NCI-H128 (cell line): Measurements from ENCODE around the gene ALCAM.

Experiments used
- DNase-seq: peaks from one replicate; lab custom pipeline; 2025; ENCODE audit not compliant: unreplicated experiment; lab: John Stamatoyannopoulos, UW

The ALCAM gene

GRCh38 chr3:105473521-105474223 lies 107.0 kb downstream of the ALCAM start:
- no peak for DNase-seq

DNA sequence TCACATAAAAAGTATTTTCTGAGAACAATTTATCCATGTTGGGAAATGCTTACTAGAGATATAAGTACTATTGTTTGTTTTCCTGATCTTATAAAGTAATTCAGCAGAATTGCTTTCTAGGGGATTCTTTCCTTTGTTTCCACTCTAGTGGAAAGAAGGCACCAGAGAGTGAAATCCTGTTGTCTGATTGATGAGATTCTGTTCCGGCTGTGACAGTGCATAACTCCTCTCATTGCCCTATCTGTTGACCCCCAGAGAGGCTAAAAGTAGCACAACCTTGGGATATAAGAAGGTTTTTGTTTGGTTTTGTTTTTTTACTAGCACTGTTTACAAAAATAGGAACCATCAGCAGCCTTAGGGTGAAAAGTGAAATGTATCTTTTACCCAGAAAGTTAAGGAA lies 114.1 kb downstream of the ALCAM start:
- DNase-seq = no peak

- DNase-seq = no peak
Measured at GRCh38 chr3:105483476-105483875, 116.8 kb downstream of the ALCAM start.

GRCh38 chr3:105490045-105490444 lies 123.3 kb downstream of the ALCAM start:
- no peak for DNase-seq

- DNase-seq = no peak
Measured at GRCh38 chr3:105493305-105493892, 126.7 kb downstream of the ALCAM start.

GRCh38 chr3:105495021-105495420 lies 128.3 kb downstream of the ALCAM start:
- no peak for DNase-seq

DNA sequence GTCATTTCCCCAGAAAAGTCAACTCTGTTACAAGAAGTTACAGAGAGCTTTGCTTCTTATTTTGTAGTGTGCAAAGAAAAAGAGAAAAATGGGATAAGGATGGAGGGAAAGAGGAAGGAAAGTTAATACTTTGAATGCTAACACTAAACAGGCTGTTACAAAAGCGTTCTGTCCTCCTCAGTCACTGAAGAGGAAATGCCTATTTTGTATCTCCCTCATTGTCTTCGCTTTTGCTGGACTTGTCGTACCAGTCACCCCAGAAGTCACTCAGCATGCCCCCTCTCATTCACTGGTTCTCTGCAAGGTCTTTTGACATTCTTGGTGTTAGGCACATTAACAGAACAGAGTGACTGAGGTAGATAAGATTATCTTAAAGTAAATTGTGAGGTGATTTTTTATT lies 129.6 kb downstream of the ALCAM start:
- DNase-seq = no peak

DNA sequence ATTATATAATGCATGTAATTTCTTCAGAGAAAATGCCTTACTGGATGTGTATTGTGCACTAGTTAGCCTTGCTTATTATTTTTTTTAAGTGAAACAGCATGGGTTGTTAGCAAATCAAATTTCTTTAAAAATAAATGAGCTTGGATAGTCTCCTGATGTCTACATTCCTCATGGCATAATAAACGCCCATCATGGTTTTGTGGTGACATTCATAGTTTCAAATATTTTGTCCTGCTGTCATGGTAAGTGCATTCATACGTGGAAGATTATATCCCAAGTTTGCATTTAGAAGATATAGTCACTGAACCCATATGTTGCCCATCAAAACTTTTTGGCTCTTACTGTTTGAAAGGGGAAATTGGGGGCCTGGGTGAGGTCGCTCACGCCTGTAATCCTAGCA lies 130.7 kb downstream of the ALCAM start:
- no peak for DNase-seq

DNA sequence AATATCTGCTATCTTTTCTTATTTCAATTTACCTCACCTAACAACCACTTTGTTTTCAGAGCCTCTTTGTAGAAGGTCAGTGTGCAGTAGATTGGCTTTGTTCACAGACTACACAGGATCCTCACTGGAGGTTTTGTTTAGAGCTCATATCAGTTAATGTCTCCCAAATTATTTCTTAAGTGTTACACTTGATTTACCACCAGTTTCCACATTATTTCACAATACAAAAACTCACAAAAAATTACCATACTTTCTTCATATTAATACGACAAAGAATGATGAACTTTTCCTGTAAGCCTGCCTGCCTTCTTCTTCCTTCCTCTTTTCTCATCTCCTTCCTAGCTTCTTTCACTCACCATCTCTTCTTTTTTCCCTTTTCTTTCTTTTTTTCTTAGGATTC lies 133.3 kb downstream of the ALCAM start:
- no peak for DNase-seq

GRCh38 chr3:105502333-105502732 lies 135.6 kb downstream of the ALCAM start:
- no peak for DNase-seq

DNA sequence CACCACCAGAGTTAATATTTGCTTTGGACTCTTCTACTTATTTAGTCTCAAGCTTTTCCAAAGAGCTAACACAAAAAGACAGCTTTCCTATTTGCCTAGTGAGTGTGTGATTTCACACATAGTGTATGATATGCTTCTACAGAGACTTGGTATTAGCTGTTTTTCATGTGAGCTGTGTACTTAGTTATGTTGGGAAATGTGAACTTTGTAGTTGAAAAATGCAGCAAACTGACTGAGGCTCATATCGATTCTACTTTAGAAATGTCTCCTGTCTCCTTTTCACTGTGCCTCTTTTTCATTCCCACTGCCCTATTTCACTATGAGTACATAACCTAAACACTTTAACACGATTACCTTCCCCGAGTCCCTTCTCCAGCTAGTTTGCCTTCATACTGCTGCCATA lies 136.5 kb downstream of the ALCAM start:
- DNase-seq = no peak

- no peak for DNase-seq
Measured at GRCh38 chr3:105504440-105504951, 137.8 kb downstream of the ALCAM start.

DNA sequence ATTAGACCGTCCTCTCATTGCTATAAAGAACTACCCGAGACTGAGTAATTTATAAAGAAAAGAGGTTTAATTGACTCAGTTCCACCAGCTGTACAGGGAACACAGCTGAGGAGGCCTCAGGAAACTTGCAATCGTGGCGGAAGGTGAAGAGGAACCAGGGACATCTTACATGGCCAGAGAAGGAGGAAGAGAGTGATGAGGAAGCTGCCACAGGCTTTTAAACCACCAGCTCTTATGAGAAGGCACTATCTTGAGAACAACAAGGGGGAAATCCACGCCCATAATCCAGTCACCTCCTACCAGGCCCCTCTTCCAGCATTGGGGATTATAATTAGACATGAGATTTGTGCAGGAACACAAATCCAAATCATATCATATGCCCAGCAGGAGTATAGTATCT lies 138.5 kb downstream of the ALCAM start:
- DNase-seq = no peak

DNA sequence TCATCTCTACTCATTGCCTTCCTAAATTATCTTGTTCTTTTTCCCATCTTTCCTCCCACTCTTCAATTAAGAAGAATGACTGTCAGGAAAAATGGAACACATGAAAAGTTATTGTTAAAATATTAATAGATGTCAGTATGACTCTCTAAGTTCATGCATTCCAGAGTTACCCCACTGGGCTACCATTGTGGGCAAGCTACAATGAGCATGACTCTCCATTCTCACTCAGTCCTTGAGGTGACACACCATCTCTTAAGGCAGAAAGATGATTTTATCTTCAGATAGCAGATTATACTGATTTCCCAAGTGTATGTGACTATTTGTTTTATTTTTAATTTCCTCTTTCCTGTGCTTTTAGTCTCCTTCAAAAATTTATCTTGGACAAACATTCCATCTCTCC lies 144.3 kb downstream of the ALCAM start:
- DNase-seq = no peak

- DNase-seq = no peak
Measured at GRCh38 chr3:105512061-105512460, 145.4 kb downstream of the ALCAM start.

DNA sequence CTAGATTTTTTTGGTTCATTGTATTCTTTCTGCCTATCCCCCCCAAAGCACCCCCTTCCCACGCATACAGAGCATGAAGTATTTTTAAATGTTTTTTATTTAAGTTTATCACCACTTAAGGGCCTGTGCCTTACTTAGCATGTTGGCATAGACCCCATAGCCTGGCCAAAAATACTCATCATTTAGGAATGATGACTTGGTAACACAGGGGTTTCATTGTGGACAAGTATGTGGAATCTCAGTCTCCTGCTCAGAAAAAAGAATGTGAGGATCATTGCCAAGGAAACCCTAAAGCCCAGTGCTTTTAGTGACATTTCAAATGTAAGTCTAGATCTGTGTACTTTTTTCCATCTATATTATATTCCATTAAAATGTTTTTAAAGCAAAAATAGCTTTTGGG lies 146.3 kb downstream of the ALCAM start:
- no peak for DNase-seq

- DNase-seq = no peak
Measured at GRCh38 chr3:105513886-105514285, 147.2 kb downstream of the ALCAM start.

DNA sequence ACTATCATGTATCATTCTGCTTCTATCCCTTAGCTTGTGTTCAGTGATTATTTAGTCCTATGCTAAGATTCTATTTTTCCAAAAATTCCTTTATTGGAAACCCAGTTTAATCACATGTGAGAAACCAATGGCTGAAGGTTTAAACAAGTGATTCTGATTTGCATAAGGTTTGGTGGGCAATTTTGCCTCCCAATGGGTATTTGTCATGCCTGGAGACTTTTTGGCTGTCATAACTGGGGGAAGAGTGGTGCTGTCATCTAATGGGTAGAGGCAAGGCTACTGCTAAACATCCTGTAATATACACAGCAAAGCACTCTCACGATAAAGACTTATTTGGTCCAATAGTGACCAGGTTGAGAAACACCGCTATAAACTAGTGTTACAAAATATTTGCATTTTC lies 148.7 kb downstream of the ALCAM start:
- no peak for DNase-seq

DNA sequence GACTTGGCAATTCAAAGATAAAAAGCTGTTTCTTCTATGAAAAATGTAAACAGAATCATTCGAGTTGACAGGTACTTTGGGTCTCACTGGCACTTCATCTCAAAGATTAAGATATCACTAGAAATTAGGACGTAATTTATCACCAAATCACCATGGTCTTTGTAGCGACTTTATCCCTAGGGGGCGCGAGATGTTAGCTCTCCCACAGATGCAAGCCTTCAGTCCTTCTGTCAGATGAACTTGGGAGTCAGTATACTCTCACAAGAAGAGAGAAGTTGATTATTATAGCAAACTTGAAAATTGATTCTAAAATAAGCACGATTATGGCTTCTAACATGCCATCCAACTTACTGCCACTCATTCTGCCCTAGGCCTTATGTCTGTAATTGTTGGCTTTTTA lies 150.3 kb downstream of the ALCAM start:
- DNase-seq = no peak

- DNase-seq = no peak
Measured at GRCh38 chr3:105518203-105518602, 151.5 kb downstream of the ALCAM start.

DNA sequence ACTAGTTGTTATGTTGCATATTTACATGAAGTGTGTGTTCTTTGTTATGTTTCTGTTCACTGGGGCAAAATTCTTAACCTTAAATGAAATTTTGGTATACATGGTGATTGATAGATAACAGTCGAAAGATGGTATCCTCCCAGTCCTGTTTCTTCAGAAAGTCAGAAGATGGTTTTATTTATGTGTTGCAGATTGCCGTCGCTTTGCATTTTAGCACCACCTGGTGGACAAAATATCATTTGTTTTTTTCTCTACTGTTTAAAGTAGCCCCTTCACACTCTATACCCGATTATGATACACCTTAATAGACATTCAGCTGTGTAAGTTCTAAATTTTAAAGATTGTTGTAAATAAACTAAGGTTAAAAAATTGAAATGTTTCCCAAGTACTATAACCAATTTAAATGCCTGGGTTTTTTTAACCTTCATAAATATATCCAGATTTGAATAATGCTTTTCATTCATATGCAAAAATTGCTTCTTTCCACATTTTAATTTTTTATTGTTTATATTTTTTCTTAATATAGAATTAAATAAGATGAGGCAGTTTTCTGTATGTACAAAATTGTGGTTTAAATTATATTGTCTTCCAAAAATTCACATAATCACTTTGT lies 152.2 kb downstream of the ALCAM start:
- no peak for DNase-seq

DNA sequence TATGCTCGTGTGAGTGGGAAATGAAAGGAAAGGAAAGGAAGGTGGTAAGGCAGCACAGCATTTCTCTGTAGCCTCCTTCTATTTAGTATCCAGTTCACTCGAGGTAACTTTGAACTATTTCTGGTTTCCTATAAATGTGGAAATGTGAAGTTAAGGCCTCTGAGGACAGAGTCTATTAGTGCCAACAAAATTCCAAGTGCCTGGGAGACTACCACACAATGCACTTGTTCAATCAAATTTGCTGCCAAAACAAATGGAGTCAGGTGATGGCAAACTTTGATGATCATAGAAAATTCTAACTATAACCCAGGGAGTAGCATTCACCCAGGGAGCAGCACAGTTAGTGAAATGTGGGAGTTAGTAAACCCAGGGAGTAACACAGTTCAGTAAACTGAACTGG lies 155.1 kb downstream of the ALCAM start:
- no peak for DNase-seq
